HG02759 (cell line): Measurements from ENCODE around the gene EIF3A.
"Not testable (repeated sequence)": the region's sequence is repeated elsewhere in the genome, so short reads cannot be mapped to it uniquely, and the experiment has no call there.

Experiments
- ATAC-seq: cut with Tn5 transposase; IDR thresholded peaks from one replicate; pipeline ENCODE4 v1.9.1; 2021; ENCODE audit warnings: mild to moderate bottlenecking, moderate library complexity; ENCODE audit not compliant: unreplicated experiment

EIF3A gene

DNA sequence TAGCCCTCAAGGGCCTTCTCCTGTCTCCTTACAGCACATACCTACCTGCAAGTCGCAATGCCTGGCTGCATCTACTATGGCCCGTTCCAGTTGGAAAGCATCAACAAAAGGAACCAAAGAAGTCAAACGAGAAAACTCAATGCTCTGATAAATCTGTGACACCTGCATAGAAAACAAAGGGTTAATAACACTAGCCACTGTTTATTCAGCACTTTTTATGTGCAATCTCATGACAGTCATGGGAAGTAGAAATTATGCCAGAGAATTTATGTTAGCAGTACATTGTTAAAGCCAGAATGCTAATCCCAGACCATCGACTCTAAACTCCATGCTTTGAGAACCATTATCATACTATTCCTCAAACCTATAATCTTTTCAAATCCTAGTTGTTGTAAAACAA is 21.1 kb downstream of the EIF3A start:
- ATAC-seq, result no peak

DNA sequence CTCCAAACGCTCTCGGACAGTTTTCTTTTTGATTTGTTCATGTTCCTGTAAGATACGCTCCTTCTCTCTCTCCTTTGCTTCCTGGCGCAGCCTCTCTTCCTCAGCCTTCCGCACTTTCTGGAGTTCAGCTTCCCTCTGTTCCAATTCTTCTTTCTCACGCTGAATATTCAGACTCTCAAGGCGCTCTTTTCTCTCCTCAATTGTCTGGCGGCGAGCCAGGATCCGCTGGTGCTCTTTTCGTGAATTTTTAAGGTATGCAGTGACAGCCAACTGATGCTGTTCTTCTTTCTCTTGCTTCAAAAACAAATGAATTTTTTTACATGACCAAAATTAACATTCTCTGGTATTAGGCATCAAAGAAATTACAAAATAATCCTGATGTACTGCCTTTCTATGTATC is 22.6 kb downstream of the EIF3A start:
- ATAC-seq, result no peak

DNA sequence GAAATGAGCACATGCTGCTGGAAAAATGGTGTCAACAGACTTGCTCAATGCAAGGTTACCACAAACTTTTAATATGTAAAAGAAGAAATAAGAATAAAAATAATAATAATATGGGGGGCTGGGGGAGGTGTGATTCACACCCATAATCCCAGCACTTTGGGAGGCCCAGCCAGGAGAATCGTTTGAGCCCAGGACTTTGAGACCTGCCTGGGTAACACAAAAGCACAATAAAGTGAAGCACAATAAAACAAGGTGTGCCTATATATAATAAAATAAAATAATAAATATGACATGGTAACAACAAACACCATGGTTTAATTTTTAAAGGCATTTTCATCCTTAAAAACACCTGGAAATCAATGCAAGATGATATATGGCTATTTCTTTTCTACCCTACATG is 25.1 kb downstream of the EIF3A start:
- no peak for ATAC-seq

DNA sequence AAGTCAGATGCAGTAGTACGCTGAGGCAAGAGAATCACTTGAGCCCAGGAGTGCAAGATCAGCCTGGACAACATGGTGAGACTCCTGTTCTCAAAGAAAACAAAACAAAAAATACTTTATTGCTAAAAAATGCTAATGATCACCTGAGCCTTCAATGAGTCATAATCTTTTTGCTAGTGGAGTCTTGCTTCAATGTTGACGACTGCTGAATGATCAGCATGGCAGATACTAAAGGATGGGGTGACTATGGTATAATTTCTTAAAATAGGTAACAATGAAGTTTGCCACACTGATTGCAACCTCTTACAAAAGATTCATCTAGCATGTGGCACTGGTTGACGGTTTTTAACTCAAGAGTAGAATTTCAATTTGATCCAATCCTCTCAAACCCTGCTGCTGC is 28.8 kb downstream of the EIF3A start:
- no peak for ATAC-seq

DNA sequence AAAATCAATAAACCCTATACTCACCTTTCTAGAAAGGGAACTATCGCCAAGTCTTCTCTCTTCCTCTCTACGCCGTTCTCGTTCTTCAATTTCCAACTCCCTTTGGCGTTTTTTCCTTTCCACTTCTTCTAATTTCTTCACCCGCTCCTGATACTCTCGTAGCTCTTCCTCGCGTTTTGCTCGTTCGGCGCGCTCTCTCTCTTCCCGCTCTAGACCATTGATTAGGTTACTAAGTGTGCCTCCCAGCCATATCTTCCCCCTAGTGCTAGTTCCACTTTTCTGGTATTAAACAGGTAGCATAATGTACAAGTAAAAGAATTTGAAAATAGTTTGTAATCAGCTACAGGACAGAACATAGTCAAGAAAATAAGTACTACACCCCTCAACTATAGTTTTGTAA is 30.8 kb downstream of the EIF3A start:
- ATAC-seq, result no peak

DNA sequence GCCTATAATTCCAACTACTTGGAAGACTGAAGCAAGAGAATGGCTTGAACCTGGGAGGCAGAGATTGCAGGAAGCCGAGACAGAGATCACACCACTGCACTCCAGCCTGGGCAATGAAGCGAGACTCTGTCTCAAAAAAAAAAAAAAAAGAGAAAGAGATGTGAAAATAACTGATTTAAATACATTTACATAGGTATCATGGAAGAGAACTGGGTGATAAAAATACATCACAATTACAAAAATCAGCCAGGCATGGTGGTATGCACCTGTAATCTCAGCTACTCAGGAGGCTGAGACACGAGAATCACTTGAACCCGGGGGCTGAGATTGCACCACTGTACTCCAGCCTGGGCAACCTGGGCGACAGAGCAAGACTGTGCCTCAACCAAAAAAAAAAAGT is 31.3 kb downstream of the EIF3A start:
- ATAC-seq, result no peak

DNA sequence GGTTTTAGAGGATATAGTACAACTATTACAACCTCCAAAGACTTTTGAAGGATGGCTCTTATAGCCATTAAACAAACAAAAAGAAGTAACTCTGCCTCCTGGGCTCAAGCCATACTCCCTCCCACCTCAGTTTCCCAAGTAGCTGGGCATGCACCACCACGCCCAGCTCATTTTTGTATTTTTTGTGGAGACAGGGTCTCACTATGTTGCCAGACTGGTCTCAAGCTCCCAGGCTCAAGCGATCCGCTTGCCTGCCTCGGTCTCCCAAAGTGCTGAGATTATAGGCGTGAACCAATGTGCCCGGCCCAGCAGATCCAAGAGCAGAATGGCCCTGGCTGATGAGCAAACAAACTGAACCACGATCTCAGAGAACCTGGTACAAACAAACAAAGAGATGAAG is 35.1 kb downstream of the EIF3A start:
- no peak for ATAC-seq

DNA sequence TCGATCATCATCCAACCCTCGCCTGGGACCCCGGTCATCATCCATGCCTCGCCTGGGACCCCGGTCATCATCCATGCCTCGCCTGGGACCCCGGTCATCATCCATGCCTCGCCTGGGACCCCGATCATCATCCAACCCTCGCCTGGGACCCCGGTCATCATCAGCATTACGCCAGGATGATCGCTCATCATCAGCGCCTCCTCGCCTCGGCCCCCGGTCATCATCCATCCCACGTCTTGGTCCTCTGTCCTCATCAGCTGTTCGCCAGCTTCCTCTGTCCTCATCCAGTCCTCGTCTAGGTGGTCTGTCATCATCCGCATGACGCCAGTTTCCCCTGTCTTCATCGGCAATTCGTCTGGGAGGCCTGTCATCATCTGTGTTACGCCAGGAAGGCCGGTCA is 38.4 kb downstream of the EIF3A start:
- no peak for ATAC-seq

DNA sequence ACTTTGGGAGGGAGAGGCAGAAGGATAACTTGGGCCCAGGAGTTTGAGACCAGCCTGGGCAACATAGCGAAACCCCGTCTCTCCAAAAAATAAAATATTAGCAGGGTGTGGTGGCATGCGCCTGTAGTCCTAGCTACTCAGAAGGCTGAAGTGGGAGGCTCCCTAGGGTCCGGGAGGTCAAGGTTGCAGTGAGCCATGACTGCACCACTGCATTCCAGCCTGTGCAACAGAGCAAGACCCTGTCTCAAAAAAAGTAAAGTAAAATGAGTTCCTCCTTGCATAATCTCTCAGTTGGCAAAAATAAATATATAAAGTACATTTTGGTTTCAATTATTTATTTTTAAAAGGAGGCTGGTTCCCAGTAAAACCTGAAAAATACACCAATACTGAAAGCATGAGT is 39.3 kb downstream of the EIF3A start:
- no peak for ATAC-seq

DNA sequence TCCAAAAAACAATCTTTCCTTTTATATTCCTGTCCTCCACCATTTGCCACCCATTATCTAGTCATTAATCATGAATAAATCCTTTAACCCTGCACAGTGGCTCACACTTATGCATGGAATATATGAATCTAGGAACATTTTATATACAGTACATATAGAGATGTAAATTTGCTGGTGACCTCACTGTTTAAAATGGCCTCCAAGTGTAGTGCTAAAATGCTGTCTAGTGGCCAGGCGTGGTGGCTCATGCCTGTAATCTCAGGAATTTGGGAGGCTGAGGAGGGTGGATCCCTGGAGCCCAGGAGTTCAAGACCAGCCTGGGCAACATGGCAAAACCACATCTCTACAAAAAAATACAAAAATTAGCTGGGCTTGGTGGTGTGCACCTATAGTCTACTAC is 41.5 kb downstream of the EIF3A start:
- no peak for ATAC-seq

DNA sequence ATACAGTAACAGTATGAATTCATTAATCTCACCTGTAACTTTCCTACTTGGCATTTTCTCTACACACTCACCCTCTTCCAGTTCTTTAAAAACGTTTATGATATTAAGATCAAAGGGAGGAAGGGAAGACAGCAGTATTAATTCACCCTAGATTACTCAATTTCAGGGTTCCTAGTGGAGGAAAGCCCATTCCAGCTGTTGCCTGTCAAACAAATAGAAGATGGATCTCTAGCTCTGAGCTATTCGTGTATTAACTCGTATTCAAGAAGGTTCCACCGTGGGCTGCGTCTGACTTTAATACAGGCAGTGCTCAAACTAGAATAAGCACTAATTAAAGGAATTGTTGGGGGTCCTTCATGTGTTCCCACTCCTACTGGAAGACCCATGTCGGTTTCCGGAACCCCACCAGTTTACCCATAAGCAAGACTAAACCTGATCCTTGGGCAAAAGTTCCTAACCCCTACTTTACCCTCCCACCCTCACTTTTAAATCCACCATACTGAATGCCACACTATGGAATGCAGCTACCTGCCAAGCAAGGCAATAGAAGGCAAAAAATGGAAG is 49.0 kb downstream of the EIF3A start:
- no peak for ATAC-seq

DNA sequence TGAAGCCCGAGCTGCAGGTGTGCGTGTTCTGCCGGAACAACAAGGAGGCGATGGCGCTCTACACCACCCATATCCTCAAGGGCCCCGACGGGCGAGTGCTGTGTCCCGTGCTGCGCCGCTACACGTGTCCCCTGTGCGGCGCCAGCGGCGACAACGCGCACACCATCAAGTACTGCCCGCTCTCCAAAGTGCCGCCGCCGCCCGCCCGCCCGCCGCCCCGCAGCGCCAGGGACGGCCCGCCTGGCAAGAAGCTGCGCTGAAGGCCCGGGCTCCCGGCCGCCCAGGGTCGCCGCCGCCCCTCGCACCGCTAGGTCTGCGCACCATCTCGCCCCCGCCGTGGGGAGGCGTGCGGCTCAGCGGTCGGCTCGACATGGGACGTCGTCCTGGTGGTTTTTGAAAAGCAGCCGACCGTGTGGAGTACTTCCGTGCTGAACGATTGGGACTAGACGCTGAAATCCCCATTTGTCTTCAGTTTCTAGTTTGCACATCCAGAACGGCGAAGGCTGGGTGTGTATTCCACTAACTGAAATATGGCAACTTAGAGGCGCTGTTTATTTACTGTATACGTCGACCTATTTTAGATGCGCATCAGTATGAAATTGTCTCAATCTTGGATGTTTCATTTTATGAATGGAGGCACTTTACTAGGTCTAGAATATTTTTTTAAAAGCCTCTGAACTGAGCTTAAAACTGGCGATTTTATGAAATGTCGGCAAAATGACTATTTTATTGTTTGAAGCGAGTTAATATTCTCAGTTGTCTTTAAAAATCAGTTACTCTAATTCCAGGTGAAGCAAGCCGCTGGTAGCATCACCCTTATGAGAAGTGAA is 50.0 kb downstream of the EIF3A start:
- ATAC-seq, result peak; percentile 57

DNA sequence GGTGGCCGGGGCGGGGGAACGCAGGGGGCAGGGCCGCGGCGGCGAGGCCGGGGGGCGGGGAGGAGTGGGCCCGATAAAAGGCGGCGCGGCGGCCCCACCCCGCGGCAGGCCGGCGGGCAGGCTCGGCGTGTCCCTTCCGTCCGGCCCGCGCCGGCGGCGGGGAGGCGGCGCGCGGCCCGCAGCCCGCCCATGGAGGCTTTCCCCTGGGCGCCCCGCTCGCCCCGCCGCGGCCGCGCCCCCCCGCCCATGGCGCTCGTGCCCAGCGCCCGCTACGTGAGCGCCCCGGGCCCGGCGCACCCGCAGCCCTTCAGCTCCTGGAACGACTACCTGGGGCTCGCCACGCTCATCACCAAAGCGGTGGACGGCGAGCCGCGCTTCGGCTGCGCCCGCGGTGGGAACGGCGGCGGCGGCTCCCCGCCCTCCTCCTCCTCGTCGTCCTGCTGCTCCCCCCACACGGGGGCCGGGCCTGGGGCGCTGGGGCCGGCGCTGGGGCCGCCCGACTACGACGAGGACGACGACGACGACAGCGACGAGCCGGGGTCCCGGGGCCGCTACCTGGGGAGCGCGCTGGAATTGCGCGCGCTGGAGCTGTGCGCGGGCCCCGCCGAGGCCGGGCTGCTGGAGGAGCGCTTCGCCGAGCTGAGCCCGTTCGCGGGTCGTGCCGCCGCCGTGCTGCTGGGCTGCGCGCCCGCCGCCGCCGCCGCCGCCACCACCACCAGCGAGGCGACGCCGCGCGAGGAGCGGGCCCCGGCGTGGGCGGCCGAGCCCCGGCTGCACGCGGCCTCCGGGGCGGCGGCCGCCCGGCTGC is 50.8 kb downstream of the EIF3A start, which contains the start of gene NANOS1:
Gene NANOS1, plus strand, starts transcription at position 102 of the 808 bp plus-strand sequence. Its CDS starts 88 bp downstream, at position 190.
- peak; percentile 24 for ATAC-seq

DNA sequence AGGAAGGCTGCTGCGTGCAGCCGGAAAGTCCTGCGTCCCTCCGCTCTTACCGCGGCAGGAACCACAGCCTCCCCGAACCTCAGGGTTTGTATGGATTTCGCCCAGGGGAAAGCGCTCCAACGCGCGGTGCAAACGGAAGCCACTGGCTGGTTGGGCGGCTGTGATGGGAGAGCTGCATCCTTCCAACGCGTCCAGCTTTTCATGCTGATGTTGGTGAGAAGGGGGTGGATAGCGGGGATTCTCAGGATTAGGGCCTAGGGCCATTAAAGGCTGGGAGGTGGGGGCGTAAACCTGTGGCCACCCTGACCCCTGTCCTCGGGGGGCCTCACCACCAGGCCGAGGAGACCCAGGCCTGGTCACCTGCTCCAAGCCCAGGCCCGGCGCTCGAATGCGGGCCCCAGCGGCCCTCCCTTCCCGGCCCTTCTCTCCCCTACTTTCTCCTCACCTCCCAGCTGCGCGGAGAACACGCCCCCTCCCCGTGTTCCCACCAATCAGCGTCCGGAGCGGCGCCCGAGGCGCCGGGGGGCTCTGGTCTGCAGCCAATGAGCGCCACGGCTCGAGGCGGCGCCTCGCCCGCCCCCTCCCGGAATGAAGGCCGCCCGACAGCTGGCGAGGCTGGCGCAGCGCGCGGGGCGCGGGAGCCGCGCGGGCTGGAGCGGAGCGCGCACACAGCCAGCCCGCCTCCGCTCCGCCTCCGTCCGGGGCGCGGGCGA is 51.6 kb downstream of the EIF3A start:
- peak; percentile 69 for ATAC-seq

DNA sequence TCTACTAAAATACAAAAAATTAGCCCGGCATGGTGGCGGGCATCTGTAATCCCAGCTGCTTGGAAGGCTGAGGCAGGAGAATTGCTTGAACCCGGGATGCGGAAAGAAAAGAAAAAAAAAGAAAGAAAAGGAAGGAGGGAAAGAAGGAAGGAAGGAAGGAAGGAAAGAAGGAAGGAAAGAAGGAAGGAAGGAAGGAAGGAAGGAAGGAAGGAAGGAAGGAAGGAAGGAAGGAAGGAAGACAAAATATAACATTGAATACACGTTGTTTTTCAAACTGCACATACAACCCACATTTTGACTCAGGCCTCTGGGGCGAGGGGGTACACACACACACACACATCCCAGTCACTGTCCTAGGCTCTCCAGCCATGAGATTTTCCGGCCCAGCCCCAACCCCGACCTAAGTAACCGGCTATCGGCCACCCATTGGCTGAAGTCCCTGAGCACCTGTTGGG is 52.1 kb downstream of the EIF3A start:
- ATAC-seq, result not testable (repeated sequence)

DNA sequence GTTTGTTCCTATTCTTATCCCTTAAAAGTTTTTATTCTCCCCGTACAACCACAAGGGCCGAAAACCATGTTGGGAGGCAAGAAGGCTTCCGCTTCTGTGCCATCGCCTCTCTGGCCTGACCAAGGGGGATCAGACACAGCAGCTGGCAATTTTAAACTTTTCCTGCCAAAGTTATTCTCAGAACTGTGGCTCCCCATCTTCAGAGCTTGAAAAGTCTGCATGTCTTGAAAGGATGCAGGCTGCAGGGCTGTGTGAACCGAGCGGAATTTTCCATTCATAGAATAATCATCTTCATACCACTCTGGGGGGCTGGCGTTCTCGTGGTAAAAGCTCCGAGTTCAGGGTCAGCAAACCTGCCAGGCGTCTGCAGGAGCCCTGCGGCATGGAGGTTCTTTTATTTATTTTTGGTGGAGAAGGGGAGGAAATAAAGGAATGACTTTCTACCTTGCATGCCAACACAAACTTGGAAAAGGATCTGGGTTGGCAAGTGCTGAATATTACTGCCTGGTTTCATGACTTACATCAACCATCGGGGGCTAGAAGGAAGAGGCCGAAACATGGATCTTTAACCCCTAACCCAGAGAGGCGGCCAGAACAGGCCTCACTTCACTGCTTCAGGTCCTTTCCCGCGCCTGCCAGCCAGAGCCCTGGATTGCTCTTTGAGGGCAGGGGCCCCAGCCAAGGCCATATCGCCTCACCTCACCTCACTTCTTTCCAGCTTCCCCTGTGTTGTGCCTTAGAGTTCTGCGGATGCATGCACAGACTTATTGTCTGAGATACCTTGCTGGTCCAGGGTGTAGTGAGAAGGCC is 54.1 kb downstream of the EIF3A start:
- ATAC-seq, result no peak

DNA sequence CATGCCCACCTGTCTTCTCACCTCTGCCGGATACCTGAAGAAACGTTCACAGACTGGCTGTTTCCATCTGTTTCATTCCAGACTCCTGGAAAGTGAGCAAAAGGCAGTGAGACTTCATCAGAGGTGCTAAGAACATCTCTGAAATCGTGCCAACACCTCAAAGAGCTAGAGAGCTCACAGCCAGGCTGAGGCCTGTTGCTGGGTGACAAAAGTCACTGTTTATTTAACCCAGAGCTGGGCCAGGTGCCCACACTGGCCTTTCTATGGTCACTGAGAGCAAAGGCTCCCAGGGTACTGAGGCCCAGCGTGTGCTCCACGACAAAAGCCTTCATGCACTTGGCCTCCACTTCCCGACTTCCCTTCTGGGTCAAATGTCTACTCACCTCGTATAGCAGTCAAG is 54.8 kb downstream of the EIF3A start:
- ATAC-seq, result no peak

DNA sequence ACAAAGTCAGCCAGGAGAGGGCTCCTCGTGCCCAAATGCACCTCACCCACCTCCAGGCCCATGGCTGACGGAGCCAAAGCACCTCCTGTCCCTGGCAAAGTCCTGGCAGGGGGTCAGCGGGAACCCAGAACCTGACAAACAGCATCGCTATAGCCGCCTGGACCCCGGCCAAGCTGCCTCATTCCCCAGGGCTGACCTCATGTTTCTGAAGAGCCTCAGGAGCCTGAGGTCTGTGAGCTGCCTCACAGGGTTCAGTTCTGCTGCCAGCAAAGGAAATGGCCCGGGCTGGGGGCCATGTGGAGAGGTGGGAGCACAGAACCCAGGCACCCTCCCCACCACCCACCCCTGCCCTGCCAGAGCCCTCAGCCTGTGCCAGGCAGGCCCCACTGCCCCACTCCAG is 55.3 kb downstream of the EIF3A start:
- no peak for ATAC-seq

DNA sequence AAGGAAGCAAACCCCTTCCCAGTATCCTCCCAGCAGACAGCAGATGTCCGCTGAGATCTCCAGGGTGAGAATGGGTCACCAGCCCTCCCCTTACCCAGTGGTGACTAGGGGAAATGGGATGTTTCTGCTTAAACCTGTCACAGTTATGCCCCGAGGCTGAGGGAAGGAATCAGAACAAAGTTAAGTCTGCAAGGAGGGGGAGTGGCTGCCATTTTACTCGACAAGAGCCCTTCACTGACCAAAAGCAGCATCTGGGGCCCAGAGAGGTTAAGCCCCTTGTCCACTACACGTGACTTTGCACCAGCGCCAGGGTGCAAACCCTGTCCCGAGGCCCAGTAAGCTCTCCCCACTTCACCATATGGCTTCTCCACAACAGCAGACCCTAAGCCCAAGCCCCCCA is 55.7 kb downstream of the EIF3A start:
- ATAC-seq, result no peak

DNA sequence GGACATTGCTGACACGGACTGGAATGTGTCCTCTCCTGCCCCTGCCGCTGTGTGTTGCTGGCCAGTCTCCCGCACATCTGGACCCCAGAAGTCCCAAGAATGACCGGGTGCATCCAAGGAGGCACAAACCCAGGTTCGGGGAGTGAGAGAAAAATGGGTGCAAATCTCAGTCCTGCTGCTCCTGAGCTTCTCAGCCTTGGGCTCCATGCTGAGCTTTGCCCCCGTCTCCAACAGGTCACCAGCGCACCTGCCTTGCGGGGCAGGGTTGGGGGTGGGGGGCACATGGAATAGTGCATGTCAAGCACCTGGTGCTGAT is 57.1 kb downstream of the EIF3A start:
- no peak for ATAC-seq
